GM19193 (cell line): ENCODE measurements around the gene GLI3.

ENCODE experiments used
- POLR2A ChIP-seq: IDR thresholded peaks from 4 replicates; pipeline ENCODE4 v1.6.1; 2011; ENCODE audit not compliant: insufficient read depth, insufficient read length; ENCODE audit errors: extremely low read depth

GLI3 gene

GRCh38 chr7:41976411-41976810, 260.6 kb downstream of the GLI3 start:
- no peak for TF ChIP-seq POLR2A

- TF ChIP-seq POLR2A = no peak
These were observed 261.2 kb downstream of the GLI3 start for GRCh38 chr7:41975849-41976248.

GRCh38 chr7:41974870-41975557, 262.0 kb downstream of the GLI3 start:
- TF ChIP-seq POLR2A = no peak

- no peak for TF ChIP-seq POLR2A
These were observed 263.7 kb downstream of the GLI3 start for GRCh38 chr7:41973202-41973730.

GRCh38 chr7:41972776-41973175, 264.2 kb downstream of the GLI3 start:
- TF ChIP-seq POLR2A = no peak

GRCh38 chr7:41972270-41972669, 264.7 kb downstream of the GLI3 start:
- no peak for TF ChIP-seq POLR2A

GRCh38 chr7:41971640-41972187, 265.3 kb downstream of the GLI3 start:
- TF ChIP-seq POLR2A = no peak

- no peak for TF ChIP-seq POLR2A
These were observed 266.1 kb downstream of the GLI3 start for GRCh38 chr7:41970941-41971340.

- TF ChIP-seq POLR2A = no peak
These were observed 267.4 kb downstream of the GLI3 start for GRCh38 chr7:41969561-41970105.

GRCh38 chr7:41967156-41967555, 269.9 kb downstream of the GLI3 start:
- TF ChIP-seq POLR2A = no peak

GRCh38 chr7:41965951-41966505, 271.0 kb downstream of the GLI3 start:
- TF ChIP-seq POLR2A = no peak

GRCh38 chr7:41964849-41965745, 271.9 kb downstream of the GLI3 start:
- TF ChIP-seq POLR2A = no peak

GRCh38 chr7:41964183-41964753, 272.7 kb downstream of the GLI3 start:
- no peak for TF ChIP-seq POLR2A

GRCh38 chr7:41956705-41957104, 280.3 kb downstream of the GLI3 start:
- TF ChIP-seq POLR2A = no peak
